GM12891 (cell line): ENCODE results near the gene PTTG1IP2.

Source experiments
- POLR2A ChIP-seq: IDR thresholded peaks from 2 replicates; pipeline ENCODE4 v1.6.1; 2011; ENCODE audit warnings: low read depth, low read length, control low read depth
- POLR2AphosphoS5 ChIP-seq: IDR thresholded peaks from 2 replicates; pipeline ENCODE4 v1.6.1; 2011; ENCODE audit warnings: low read depth, low read length, control low read depth
- TAF1 ChIP-seq: IDR thresholded peaks from 2 replicates; pipeline ENCODE4 v1.6.1; 2011; ENCODE audit warnings: low read depth, low read length, control low read depth

DNA sequence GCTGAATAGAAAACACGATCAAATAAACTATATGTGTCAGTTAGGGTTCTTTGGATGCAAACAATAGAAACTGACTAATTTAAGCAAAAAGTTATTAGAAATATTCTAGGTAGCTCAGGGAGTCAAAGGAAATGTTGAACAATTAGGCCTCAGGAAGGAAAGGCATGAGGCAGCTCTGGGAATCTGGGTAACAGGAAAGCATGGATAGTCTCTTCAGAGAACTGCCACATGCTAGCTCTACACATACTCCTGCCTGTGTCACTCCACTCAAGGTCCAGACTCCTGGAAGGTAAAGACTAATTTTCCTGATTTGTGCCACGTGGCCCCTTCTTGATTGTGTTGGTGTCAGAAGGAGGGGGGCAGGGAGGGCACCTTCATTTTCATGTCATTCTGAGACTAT, 23.8 kb upstream of the PTTG1IP2 start:
- TF ChIP-seq POLR2A (no peak), POLR2AphosphoS5 (no peak), TAF1 (no peak)
